ENCODE measurements around the gene ZNF814.

DNA sequence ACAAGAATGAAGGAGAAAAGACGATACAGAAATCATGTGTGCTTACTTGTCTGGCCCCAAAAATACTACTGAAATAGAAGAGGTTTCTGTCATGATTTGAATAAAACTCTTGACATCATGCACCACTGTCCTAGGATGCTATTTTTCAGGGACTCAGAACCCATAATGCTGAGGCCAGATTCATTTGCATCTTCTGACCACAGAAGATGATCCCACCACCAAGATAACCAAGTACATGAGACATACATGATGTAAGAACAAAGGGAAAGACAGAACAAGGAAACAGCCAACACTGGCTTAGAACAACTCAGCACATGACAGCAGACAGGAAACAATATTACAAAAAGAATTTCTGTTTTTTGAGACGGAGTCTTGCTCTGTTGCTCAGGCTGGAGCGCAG lies 76.6 kb downstream of the ZNF814 start:
- TF ChIP-seq EZH2 (IDR thresholded peaks at IDR 0.05) (no peak), POLR2AphosphoS5 (IDR thresholded peaks at IDR 0.05; ENCODE audit: borderline replicate concordance, low read depth, low read length) (no peak), FOXP2 (optimal IDR thresholded peaks at IDR 0.05; ENCODE audit: control extremely low read depth, extremely low read length, insufficient read depth) (no peak)
